ENCODE results near the gene APBB2.

Gene APBB2

DNA sequence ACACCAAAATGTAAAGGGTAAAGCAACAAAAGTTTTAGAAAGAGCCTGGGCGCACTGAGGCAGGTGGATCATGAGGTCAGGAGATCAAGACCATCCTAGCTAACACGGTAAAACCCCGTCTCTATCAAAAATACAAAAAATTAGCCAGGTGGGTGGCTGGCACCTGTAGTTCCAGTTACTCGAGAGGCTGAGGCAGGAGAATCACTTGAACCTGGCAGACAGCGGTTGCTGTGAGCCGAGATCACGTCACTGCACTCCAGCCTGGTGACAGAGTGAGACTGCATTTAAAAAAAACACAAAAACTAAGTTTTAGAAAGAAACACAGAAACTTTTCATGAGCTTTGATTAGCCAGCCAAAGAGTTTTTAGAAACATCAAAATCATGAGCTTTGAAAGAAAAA is 76.5 kb downstream of the APBB2 start:
- FAIRE-seq: no peak
- no peak for DNase-seq (ENCODE audit: insufficient read length, low spot score)
- TF ChIP-seq, protein P1, sequence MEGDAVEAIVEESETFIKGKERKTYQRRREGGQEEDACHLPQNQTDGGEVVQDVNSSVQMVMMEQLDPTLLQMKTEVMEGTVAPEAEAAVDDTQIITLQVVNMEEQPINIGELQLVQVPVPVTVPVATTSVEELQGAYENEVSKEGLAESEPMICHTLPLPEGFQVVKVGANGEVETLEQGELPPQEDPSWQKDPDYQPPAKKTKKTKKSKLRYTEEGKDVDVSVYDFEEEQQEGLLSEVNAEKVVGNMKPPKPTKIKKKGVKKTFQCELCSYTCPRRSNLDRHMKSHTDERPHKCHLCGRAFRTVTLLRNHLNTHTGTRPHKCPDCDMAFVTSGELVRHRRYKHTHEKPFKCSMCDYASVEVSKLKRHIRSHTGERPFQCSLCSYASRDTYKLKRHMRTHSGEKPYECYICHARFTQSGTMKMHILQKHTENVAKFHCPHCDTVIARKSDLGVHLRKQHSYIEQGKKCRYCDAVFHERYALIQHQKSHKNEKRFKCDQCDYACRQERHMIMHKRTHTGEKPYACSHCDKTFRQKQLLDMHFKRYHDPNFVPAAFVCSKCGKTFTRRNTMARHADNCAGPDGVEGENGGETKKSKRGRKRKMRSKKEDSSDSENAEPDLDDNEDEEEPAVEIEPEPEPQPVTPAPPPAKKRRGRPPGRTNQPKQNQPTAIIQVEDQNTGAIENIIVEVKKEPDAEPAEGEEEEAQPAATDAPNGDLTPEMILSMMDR (IDR thresholded peaks at IDR 0.05; ENCODE audit: insufficient read depth, missing control alignments): no peak

DNA sequence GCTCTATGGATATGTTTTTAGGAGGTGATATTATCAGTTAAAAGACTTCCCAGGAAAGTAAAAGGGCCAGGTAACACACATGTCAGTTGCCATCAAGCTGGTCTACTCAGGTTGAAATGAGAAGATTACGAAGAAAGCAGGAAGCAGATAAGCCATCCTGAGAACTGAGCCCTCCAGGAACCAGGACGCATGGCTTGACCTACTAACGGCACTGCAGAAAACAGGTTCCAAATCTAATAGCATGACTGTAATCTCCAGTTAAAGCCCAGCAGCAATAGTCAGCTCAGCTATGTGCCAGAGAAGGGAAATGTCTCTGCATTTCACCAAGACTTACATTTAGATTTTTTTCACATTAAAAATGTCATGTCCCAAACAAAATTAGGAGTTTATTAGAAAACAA is 77.9 kb downstream of the APBB2 start:
- no peak for DNase-seq (ENCODE audit: insufficient read length, low spot score)
- no peak for FAIRE-seq
- TF ChIP-seq, protein P1 (IDR thresholded peaks at IDR 0.05; ENCODE audit: insufficient read depth, missing control alignments): no peak

DNA sequence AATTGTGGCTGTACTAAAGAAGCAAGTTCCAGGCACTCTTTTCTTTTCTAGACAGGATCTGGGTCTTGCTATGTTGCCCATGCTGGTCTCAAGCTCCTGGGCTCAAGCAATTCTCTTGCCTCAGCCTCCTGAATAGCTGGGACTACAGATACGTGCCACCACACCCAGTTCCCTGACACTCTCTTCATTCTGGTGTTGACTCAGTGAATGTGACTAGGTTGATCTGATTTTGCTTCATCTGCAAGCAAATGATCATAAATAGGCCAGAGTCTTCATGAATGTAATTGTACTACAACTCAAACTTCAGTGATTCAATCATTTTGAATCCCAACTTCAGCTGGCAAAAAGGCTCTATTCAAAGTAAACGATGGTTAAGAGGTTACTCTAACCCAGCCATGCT is 78.5 kb downstream of the APBB2 start:
- FAIRE-seq: no peak
- no peak for DNase-seq (ENCODE audit: insufficient read length, low spot score)
- TF ChIP-seq, protein P1 (IDR thresholded peaks at IDR 0.05; ENCODE audit: insufficient read depth, missing control alignments): no peak

DNA sequence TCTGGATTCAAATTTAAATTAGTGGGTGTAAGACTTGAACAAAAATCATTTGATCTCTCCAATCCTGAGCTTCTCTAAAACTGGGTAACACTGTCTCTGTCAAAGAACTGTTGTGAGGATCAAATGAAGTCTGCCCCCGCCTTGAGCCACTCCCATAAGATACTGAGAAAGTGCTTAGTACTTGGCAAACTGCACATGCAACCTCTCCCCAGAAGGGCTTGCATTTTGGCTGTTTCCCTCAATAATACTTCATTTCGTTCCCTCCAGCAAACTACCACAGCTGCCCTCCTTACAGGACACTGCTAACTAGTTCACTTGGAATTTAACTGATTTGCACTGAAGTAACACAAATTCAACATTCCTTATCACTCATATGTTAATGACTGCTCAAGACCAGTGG is 79.8 kb downstream of the APBB2 start:
- no peak for DNase-seq (ENCODE audit: insufficient read length, low spot score)
- FAIRE-seq: no peak
- TF ChIP-seq, protein P1 (IDR thresholded peaks at IDR 0.05; ENCODE audit: insufficient read depth, missing control alignments): no peak

DNA sequence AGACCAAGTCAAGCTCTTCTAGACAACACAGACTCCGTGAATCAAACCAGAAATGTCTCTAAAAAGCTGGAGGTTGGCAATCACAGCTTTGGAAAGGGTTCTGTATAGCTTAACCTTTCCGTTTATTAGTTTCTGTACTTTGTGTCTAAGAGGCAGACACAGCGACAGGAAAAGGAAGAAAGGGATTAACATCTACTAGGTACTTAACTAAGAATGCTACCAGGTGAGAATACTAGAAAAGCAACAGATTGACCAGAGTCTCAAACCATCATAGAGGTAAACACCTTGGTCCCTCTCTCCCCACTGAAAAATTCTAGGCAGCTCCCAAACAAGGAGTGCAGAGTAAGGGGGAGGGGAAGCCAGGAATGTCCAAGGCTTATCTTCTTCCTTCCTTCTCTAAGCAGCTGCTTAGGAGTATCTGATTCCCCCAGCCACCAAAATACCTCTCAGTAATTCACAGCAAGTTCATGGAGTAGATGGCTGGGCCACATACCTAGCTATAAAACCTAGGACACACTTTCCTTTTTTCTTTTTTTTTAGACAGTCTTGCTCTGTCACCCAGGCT is 80.8 kb downstream of the APBB2 start:
- TF ChIP-seq, protein P1 (IDR thresholded peaks at IDR 0.05; ENCODE audit: insufficient read depth, missing control alignments): no peak
- FAIRE-seq: no peak
- no peak for DNase-seq (ENCODE audit: insufficient read length, low spot score)

DNA sequence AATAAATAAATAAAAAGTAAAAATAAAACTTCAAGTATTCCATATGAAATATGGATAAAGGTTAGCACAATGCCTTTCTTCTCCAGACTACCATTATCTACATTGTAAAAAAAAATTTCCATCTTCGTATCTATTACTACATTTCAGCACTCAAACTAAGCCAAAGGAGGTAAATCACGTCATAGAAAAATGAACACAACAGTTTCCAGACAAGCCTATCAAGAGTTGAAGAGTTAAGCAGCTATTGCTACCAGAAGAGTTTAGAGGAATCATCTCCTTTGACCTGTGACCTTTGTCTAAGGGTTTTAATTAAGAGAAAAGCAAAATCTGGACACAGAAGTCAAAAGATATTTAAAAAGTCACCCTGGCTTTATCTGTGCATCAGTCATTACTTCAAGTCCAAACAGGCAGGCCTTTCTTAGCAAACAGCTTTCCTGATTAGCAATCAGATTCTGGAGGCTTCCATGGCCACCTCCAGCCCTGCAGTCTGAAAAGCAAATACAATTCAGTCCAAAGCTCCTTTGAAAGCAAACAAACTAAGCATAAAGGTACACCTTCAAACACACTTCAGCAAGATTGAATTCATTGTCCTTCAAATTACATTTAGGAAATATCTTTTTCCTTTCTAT is 82.2 kb downstream of the APBB2 start:
- TF ChIP-seq, protein P1 (IDR thresholded peaks at IDR 0.05; ENCODE audit: insufficient read depth, missing control alignments): no peak
- DNase-seq (ENCODE audit: insufficient read length, low spot score): no peak
- FAIRE-seq: no peak

DNA sequence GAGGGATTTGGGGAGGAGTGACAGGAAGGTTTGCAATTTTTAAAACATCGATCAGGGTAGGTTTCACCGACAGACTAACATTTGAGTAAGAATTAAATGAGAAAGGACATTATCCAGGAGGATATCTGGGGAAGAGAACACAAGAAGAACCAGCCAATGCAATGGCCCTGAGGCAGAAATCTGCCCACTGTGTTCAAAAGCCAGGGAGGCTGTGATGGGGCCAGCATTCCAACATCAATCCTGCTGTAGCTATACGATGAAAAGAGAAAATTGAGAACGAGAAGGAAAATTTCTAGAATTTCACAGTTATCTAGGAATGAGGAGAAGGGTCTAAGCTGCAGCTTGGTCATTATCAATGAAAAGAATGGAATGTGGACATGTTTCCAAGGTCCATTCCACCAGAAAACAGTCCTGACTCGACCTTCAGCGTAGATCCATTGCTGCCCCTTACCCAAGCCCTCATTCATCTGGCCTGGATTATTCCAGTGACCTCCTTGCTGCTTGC is 84.4 kb downstream of the APBB2 start:
- TF ChIP-seq, protein P1 (IDR thresholded peaks at IDR 0.05; ENCODE audit: insufficient read depth, missing control alignments): no peak
- FAIRE-seq: no peak

More for the DNA sequence above, 84.4 kb downstream of the APBB2 start:
- no peak for DNase-seq (ENCODE audit: insufficient read length, low spot score)

All from D721Med (cell line).